Endothelial cell of umbilical vein (primary cell): ENCODE data around the gene ZNF708. TPM values are rescaled to one million over a fixed set of nuclear protein-coding genes. Genes with fewer than 3 reads are reported as not detected.
A peak's percentile ranks its signal among the peaks of the same experiment; 100 is the strongest.
"Not testable (repeated sequence)": the region's sequence is repeated elsewhere in the genome, so short reads cannot be mapped to it uniquely, and the experiment has no call there.

ENCODE experiments used
- BruUV-seq: library from RNA; stranded (reverse); fragments of 400-500 nt; replicated peaks from 2 replicates; lab custom pipeline; 2021; lab: Mats Ljungman, UMichigan
- CTCF ChIA-PET: fragments of 300-600, 350-600 bp; sonication (Branson Sonifier 250); formaldehyde crosslinking; loops from one replicate; lab custom pipeline; 2021; ENCODE audit warnings: antibody characterized with exemption, inconsistent platforms; lab: Charles Lee
- POLR2A ChIA-PET: fragments of 300-600, 350-600 bp; sonication (Branson Sonifier 250); formaldehyde crosslinking; loops from one replicate; lab custom pipeline; 2021; ENCODE audit warnings: antibody characterized with exemption, inconsistent platforms; lab: Charles Lee
- DNase-seq: peaks from one replicate; pipeline ENCODE4 v3.0.0-alpha.2; 2011; ENCODE audit warnings: low read depth, low spot score
- FAIRE-seq: peaks from 2 replicates; lab custom pipeline; 2011; peaks lifted over from hg19 to GRCh38; lab: Jason Lieb, UNC
- H2AFZ ChIP-seq: 2 replicates; pipeline ENCODE4 v1.6.0; 2012; ENCODE audit warnings: low read depth, low read length, control low read depth, inconsistent platforms
- H3K27ac ChIP-seq: 2 replicates; pipeline ENCODE4 v1.5.1; 2011; ENCODE audit warnings: low read depth, mild to moderate bottlenecking, control low read depth, low read length, moderate library complexity; ENCODE audit not compliant: insufficient read depth
- H3K27me3 ChIP-seq, 2 experiments: 2 replicates each; pipeline versions ENCODE4 v1.6.0 to v1.6.1; 2011; ENCODE audit warnings: low read length in 2 of 2, mixed read lengths in 1 of 2; ENCODE audit not compliant: control insufficient read depth in 2 of 2, insufficient read depth in 2 of 2
- H3K36me3 ChIP-seq, 2 experiments: 2 replicates in 1 of 2; 3 replicates in 1 of 2; pipeline ENCODE4 v1.5.1; 2011; ENCODE audit warnings: low read length in 2 of 2, mild to moderate bottlenecking in 1 of 2, moderate library complexity in 1 of 2; ENCODE audit not compliant: control insufficient read depth in 2 of 2, insufficient read depth in 2 of 2; ENCODE audit errors: extremely low read depth in 1 of 2
- H3K4me1 ChIP-seq: 3 replicates; pipeline ENCODE4 v1.5.1; 2011; ENCODE audit warnings: mild to moderate bottlenecking, low read length; ENCODE audit not compliant: control insufficient read depth, insufficient read depth; ENCODE audit errors: extremely low read depth
- H3K4me2 ChIP-seq: 2 replicates; pipeline ENCODE4 v1.6.1; 2011; ENCODE audit warnings: low read length, control low read depth, mixed read lengths; ENCODE audit not compliant: insufficient read depth
- H3K4me3 ChIP-seq, 3 experiments: fragments of 200-600 bp in 1 of 3; sonication (generic), shearing (Covaris generic) in 1 of 3; replicated peaks in 1 of 3; 2 replicates each; pipeline ENCODE4 v1.5.1; 2011 to 2016; ENCODE audit warnings: control low read depth in 3 of 3, low read length in 3 of 3, mild to moderate bottlenecking in 2 of 3, inconsistent platforms in 1 of 3, low read depth in 1 of 3, moderate library complexity in 1 of 3; ENCODE audit not compliant: insufficient read depth in 1 of 3
- H3K79me2 ChIP-seq: 2 replicates; pipeline ENCODE4 v1.6.0; 2012; ENCODE audit warnings: low read length, inconsistent platforms; ENCODE audit not compliant: control insufficient read depth, insufficient read depth
- H3K9ac ChIP-seq: replicated peaks from 2 replicates; pipeline ENCODE3; 2011; ENCODE audit warnings: low read length, control low read depth; ENCODE audit not compliant: insufficient read depth; ENCODE audit errors: extremely low read depth
- H3K9me1 ChIP-seq: replicated peaks from 3 replicates; pipeline ENCODE4 v1.6.0; 2011; ENCODE audit warnings: mild to moderate bottlenecking, low read length; ENCODE audit not compliant: control insufficient read depth, insufficient read depth; ENCODE audit errors: extremely low read depth
- H3K9me3 ChIP-seq: replicated peaks from 2 replicates; pipeline ENCODE4 v1.5.1; 2012; ENCODE audit warnings: low read length, inconsistent platforms; ENCODE audit not compliant: control insufficient read depth, insufficient read depth
- H4K20me1 ChIP-seq: replicated peaks from 2 replicates; pipeline ENCODE3; 2011; ENCODE audit warnings: mild to moderate bottlenecking, low read length; ENCODE audit not compliant: control insufficient read depth, insufficient read depth; ENCODE audit errors: extremely low read depth
- JUN ChIP-seq: IDR thresholded peaks from 2 replicates; pipeline ENCODE4 v1.6.1; 2011; ENCODE audit warnings: borderline replicate concordance, low read depth; ENCODE audit not compliant: insufficient read length, insufficient read depth
- dilution Hi-C: fragments of 300-500 bp; cut with MboI; formaldehyde crosslinking; loops from one replicate; pipeline ENCODE4 v1.15.0; 2019; ENCODE audit warnings: low sequenced_read_pairs; ENCODE audit not compliant: extremely low pct_ligation_motif_present
- intact Hi-C: fragments of 100-400 bp; cut with micrococcal nuclease; formaldehyde crosslinking; loops from one replicate; pipeline ENCODE4 v1.10.0; 2022
- polyA plus RNA-seq, 4 experiments: library from polyadenylated mRNA; depleted of rRNA in 3 of 4; stranded (reverse) in 3 of 4; unstranded in 1 of 4; fragments of >200 nt; gene quantifications; 2 replicates each; pipeline versions ENCODE4 v1.2.1 to v1.2.3, GENCODE V29; 2011 to 2012; ENCODE audit warnings: missing spikeins in 1 of 4
- total RNA-seq: library from RNA; stranded (reverse); gene quantifications from 2 replicates; pipeline ENCODE4 v1.2.3, GENCODE V29; 2021
- TF ChIP-seq, protein P1 (sequence below), 2 donors: IDR thresholded peaks; 1 replicate in 1 of 2; 2 replicates in 1 of 2; pipeline ENCODE4 v1.5.1; 2011; ENCODE audit warnings: low read length in 2 of 2, mild to moderate bottlenecking in 2 of 2, moderate library complexity in 2 of 2, control low read depth in 1 of 2, inconsistent platforms in 1 of 2, low read depth in 1 of 2; ENCODE audit not compliant: insufficient read depth in 1 of 2; ENCODE audit errors: extremely low read depth in 1 of 2

ZNF708 gene
- total and polyA plus RNA-seq, 2 donors (not counting 3 experiments of a cell fraction or from before 2014, with no cell fraction given): 1.7 to 10.4 TPM

GRCh38 chr19:21314676-21315075 is 14.5 kb downstream of the ZNF708 start:
- FAIRE-seq: no peak
- dilution Hi-C loops (no loop called here), intact Hi-C loops (no loop called here)
- ChIA-PET CTCF (interaction anchor here (1.1 kb wide), 1 partner anchor 14 kb away, joined by 4 read pairs; the partner anchor contains the start of gene ZNF708), POLR2A (interaction anchor here (0.9 kb wide), 1 partner anchor 15 kb away, joined by 3 read pairs; the partner anchor contains the start of gene ZNF708)
- no peak overlapping the region for H3K4me2 ChIP-seq
- H3K36me3 ChIP-seq: no peaks in the 10 kb centered on the region
- H3K9me1 ChIP-seq: no peaks in the 10 kb centered on the region
- BruUV-seq: no TSS peak
- no peaks in the 10 kb centered on the region for H3K27me3 ChIP-seq
- H2AFZ ChIP-seq: no peak overlapping the region
- peak; percentile 17 for DNase-seq
- H3K9me3 ChIP-seq: no peaks in the 10 kb centered on the region
- no peak overlapping the region for H3K4me3 ChIP-seq
- no peak overlapping the region for H3K27ac ChIP-seq
- TF ChIP-seq, protein P1, sequence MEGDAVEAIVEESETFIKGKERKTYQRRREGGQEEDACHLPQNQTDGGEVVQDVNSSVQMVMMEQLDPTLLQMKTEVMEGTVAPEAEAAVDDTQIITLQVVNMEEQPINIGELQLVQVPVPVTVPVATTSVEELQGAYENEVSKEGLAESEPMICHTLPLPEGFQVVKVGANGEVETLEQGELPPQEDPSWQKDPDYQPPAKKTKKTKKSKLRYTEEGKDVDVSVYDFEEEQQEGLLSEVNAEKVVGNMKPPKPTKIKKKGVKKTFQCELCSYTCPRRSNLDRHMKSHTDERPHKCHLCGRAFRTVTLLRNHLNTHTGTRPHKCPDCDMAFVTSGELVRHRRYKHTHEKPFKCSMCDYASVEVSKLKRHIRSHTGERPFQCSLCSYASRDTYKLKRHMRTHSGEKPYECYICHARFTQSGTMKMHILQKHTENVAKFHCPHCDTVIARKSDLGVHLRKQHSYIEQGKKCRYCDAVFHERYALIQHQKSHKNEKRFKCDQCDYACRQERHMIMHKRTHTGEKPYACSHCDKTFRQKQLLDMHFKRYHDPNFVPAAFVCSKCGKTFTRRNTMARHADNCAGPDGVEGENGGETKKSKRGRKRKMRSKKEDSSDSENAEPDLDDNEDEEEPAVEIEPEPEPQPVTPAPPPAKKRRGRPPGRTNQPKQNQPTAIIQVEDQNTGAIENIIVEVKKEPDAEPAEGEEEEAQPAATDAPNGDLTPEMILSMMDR (IDR thresholded peaks at IDR 0.05; ENCODE audit: extremely low read depth in 1 of 2, insufficient read depth in 1 of 2, low read depth in 1 of 2, low read length in 2 of 2): no peak
- TF ChIP-seq JUN: peak; percentile 18
- H3K4me1 ChIP-seq: no peaks in the 10 kb centered on the region
- peaks cover 32% of the 10 kb centered on the region for H3K79me2 ChIP-seq
- no peaks in the 10 kb centered on the region for H4K20me1 ChIP-seq
- H3K9ac ChIP-seq: no peak overlapping the region

- DNase-seq, FAIRE-seq, H2AFZ ChIP-seq, CTCF ChIA-PET, POLR2A ChIA-PET, H3K9me3 ChIP-seq, H3K9me1 ChIP-seq, H3K4me1 ChIP-seq, BruUV-seq, dilution Hi-C loops, H3K4me2 ChIP-seq, H3K27ac ChIP-seq, intact Hi-C loops, H3K4me3 ChIP-seq, H3K9ac ChIP-seq, H3K27me3 ChIP-seq, H3K36me3 ChIP-seq, H4K20me1 ChIP-seq: not testable (repeated sequence)
- H3K79me2 ChIP-seq: peaks cover 19% of the 10 kb centered on the region
Observed at GRCh38 chr19:21312807-21313206, 16.4 kb downstream of the ZNF708 start.
